Measurements from ENCODE around the gene FABP3. TPM values are rescaled to one million over a fixed set of nuclear protein-coding genes. Genes with fewer than 3 reads are reported as not detected.

FABP3 gene
- total RNA-seq, 1 experiment from 2014 or later = 0.49 TPM

GRCh38 chr1:31356427-31356826 is 16.4 kb downstream of the FABP3 start:
- Histone ChIP-seq H3K27me3 (ENCODE audit: control insufficient read depth, insufficient read depth, low read length) (no peaks in the 10 kb centered on the region), H3K4me3 (ENCODE audit: low read depth in 2 of 2, low read length in 2 of 2) (no peak overlapping the region), H3K4me1 (ENCODE audit: control insufficient read depth, insufficient read depth, low read length) (no peaks in the 10 kb centered on the region), H3K27ac (ENCODE audit: low read length) (no peak overlapping the region), H3K9me3 (ENCODE audit: control insufficient read depth, insufficient read depth, low read depth, low read length) (no peaks in the 10 kb centered on the region), H3K36me3 (ENCODE audit: control insufficient read depth, insufficient read depth, low read length) (no peaks in the 10 kb centered on the region)
- CTCF ChIA-PET = no interaction called here
- intact Hi-C loops (cut with micrococcal nuclease; ENCODE audit: unreplicated experiment) (no loop called here), in situ Hi-C loops (cut with HindIII; ENCODE audit: low pct_unique_long_range_greater_than_20kb, low sequenced_read_pairs) (no loop called here)
- DNase-seq (ENCODE audit: low read depth, low spot score) (no peak), ATAC-seq (no peak)
- POLR2A ChIA-PET = no interaction called here
- no peak for TF ChIP-seq TCF7L2 (IDR thresholded peaks at IDR 0.05; ENCODE audit: low read depth, low read length)
- TF ChIP-seq REST (IDR thresholded peaks at IDR 0.05; ENCODE audit: insufficient read depth in 1 of 2, low read depth in 2 of 2, low read length in 1 of 2) = no peak
- no peak for TF ChIP-seq SIN3A (IDR thresholded peaks at IDR 0.05; ENCODE audit: borderline replicate concordance, insufficient read depth, low read depth, low read length)
- TF ChIP-seq CTCF (IDR thresholded peaks at IDR 0.05) = no peak
- TF ChIP-seq POLR2AphosphoS5 (IDR thresholded peaks at IDR 0.05; ENCODE audit: low read depth, low read length) = no peak
- no TSS peak for BruUV-seq (replicated peaks)

GRCh38 chr1:31354283-31354682 is 18.6 kb downstream of the FABP3 start:
- no TSS peak for BruUV-seq (replicated peaks)

More at GRCh38 chr1:31354283-31354682, 18.6 kb downstream of the FABP3 start:
- Histone ChIP-seq H3K9me3 (ENCODE audit: control insufficient read depth, insufficient read depth, low read depth, low read length) (no peaks in the 10 kb centered on the region), H3K36me3 (ENCODE audit: control insufficient read depth, insufficient read depth, low read length) (no peaks in the 10 kb centered on the region), H3K4me1 (ENCODE audit: control insufficient read depth, insufficient read depth, low read length) (no peaks in the 10 kb centered on the region), H3K4me3 (ENCODE audit: low read depth in 2 of 2, low read length in 2 of 2) (no peak overlapping the region), H3K27ac (ENCODE audit: low read length) (no peak overlapping the region), H3K27me3 (ENCODE audit: control insufficient read depth, insufficient read depth, low read length) (no peaks in the 10 kb centered on the region)
- ATAC-seq (no peak), DNase-seq (ENCODE audit: low read depth, low spot score) (no peak)
- in situ Hi-C loops (cut with HindIII; ENCODE audit: low pct_unique_long_range_greater_than_20kb, low sequenced_read_pairs) = no loop called here
- intact Hi-C loops (cut with micrococcal nuclease; ENCODE audit: unreplicated experiment) = no loop called here
- POLR2A ChIA-PET = no interaction called here
- CTCF ChIA-PET = no interaction called here
- TF ChIP-seq TCF7L2 (IDR thresholded peaks at IDR 0.05; ENCODE audit: low read depth, low read length) (no peak), POLR2AphosphoS5 (IDR thresholded peaks at IDR 0.05; ENCODE audit: low read depth, low read length) (no peak), REST (IDR thresholded peaks at IDR 0.05; ENCODE audit: insufficient read depth in 1 of 2, low read depth in 2 of 2, low read length in 1 of 2) (no peak), CTCF (IDR thresholded peaks at IDR 0.05) (no peak), SIN3A (IDR thresholded peaks at IDR 0.05; ENCODE audit: borderline replicate concordance, insufficient read depth, low read depth, low read length) (no peak)
